Umbilical cord (tissue), 2 donors: Measurements from ENCODE around the gene SLC25A44. TPM values are rescaled to one million over a fixed set of nuclear protein-coding genes. Genes with fewer than 3 reads are reported as not detected.
"Not testable (repeated sequence)": the region's sequence is repeated elsewhere in the genome, so short reads cannot be mapped to it uniquely, and the experiment has no call there.

Experiments
- DNase-seq: peaks from one replicate; pipeline ENCODE4 v3.0.0-alpha.2; 2015; ENCODE audit warnings: low spot score
- total RNA-seq: library from RNA; depleted of rRNA; stranded (reverse); fragments of >200 nt; gene quantifications from one replicate; pipeline ENCODE4 v1.2.3, GENCODE V29; 2014; ENCODE audit warnings: low replicate concordance; ENCODE audit not compliant: insufficient read depth

The SLC25A44 gene
- total RNA-seq, 1 donor from 2014 or later = 3.9 TPM

DNA sequence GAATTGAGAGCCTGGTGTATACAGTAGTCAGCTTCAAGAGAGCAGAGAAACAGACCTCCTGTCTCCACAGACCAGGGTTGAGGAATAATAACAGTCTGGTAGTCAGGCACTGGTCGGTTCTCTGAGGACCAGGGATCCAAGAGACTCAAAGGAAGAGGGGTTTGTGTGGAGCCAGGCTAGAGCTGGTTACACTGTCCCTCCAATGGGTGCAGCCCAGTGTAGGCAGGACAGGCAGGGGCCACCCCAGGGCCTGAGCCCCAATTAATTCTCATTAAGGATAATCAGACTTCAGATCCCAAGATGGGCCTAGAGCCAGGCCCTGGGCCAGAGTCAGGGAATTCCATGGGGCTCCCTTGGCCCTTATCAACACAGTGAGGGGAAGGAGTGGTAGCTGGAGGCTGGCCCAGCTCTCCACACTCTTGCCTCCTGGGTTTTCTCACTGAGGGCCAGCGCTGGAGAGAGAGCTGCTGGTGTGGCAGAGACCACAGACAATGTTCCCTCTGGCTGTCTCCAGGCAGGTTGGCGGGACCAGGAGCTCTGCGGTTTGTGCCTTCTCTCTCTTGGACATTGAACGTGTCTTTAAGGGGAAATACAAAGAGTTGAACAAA lies 31.4 kb upstream of the SLC25A44 start:
- peak; percentile 64 for DNase-seq

GRCh38 chr1:156163712-156164111 lies 30.2 kb upstream of the SLC25A44 start:
- no peak for DNase-seq

- DNase-seq = no peak
These were observed 29.6 kb upstream of the SLC25A44 start for GRCh38 chr1:156164125-156164831.

- no peak for DNase-seq
These were observed 28.8 kb upstream of the SLC25A44 start for GRCh38 chr1:156165083-156165482.

- DNase-seq = no peak
These were observed 26.4 kb upstream of the SLC25A44 start for GRCh38 chr1:156167536-156167935.

GRCh38 chr1:156172696-156173470 lies 21.0 kb upstream of the SLC25A44 start:
- no peak for DNase-seq

DNA sequence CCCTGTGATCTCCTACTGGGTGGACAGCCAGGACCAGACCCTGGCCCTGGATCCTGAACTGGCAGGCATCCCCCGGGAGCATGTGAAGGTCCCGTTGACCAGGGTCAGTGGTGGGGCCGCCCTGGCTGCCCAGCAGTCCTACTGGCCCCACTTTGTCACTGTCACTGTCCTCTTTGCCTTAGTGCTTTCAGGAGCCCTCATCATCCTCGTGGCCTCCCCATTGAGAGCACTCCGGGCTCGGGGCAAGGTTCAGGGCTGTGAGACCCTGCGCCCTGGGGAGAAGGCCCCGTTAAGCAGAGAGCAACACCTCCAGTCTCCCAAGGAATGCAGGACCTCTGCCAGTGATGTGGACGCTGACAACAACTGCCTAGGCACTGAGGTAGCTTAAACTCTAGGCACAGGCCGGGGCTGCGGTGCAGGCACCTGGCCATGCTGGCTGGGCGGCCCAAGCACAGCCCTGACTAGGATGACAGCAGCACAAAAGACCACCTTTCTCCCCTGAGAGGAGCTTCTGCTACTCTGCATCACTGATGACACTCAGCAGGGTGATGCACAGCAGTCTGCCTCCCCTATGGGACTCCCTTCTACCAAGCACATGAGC lies 17.2 kb upstream of the SLC25A44 start:
- no peak for DNase-seq

DNA sequence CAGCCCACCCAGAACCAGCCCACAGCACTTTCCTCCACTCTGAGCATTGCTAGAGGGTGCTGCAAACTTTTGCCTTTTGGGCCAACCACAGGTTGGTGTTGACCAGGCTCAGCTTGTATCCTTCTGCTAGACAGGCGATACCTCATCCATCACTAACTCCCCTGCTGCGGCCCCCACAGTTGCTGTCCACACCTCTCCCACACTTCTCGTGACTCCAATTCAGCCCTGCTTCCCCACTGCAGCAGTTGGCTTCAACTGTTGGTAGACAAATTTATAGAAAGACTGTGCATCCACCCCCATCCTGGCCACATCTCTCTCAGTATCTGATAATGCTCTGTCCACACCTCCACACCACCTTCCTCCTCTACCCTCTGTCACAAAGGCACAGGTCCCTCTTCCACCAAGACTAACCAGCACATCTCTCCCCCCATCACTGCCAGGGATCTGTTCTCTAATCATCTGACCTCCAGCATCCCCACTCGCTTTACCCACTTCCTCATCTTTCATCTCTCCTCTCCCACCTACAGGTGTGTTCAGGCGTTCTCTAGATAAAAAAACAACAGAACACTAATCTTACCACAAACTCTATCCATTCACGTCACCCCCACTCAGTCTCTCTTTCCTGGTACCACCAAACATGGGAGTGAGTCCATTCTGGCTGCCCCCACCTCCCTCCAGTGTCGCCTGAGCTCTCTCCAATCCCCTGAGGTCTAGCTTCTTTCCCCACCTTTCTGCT lies 15.8 kb upstream of the SLC25A44 start:
- no peak for DNase-seq

- no peak for DNase-seq
These were observed 13.4 kb upstream of the SLC25A44 start for GRCh38 chr1:156180471-156180870.

DNA sequence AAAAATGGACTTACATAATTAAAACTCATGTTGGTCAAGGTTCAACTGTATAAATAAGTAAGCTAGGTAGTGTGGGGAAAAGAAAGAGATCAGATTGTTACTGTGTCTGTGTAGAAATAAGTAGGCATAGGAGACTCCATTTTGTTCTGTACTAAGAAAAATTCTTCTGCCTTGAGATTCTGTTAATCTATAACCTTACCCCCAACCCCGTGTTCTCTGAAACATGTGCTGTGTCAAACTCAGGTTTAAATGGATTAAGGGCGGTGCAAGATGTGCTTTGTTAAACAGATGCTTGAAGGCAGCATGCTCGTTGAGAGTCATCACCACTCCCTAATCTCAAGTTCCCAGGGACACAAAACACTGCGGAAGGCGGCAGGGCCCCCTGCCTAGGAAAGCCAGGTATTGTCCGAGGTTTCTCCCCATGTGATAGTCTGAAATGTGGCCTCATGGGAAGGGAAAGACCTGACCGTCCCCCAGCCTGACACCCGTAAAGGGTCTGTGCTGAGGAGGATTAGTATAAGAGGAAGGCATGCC lies 12.4 kb upstream of the SLC25A44 start:
- not testable (repeated sequence) for DNase-seq

- not testable (repeated sequence) for DNase-seq
These were observed 11.7 kb upstream of the SLC25A44 start for GRCh38 chr1:156182010-156182779.

- DNase-seq = not testable (repeated sequence)
These were observed 7.3 kb upstream of the SLC25A44 start for GRCh38 chr1:156186347-156187177.

GRCh38 chr1:156190265-156190664 lies 3.6 kb upstream of the SLC25A44 start:
- DNase-seq = not testable (repeated sequence)

DNA sequence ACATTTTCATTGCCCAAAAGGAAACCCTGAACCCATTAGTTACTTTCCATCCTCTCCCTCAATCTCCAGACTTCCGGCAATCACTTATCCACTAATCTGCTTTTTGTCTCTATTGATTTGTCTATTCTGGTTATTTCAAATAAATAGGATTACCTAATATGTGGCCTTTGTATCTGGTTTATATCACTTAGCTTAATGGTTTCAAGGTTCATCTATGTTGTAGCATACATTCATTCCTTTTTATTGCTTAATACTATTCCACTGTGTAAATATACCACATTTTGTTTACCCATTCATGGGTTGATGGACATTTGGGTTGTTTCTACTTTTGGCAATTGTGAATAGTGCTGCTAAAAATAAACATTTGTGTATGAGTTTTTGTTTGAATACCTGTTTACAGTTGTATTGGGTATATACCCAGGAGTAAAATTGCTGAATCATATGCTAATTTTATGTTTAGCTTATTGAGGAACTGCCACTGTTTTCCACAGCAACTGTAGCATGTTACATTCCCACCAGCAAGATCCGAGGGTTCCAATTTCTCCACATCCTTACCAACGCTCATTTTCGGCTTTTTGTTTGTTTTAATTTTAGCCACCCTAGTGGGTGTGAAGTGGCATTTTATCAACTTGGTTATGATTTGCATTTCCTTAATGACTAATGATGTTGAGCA lies 2.5 kb upstream of the SLC25A44 start:
- DNase-seq = no peak

- no peak for DNase-seq
These were observed 756 bp upstream of the SLC25A44 start for GRCh38 chr1:156193208-156193487.

- DNase-seq = no peak
These were observed 372 bp downstream of the SLC25A44 start for GRCh38 chr1:156194300-156194652.

DNA sequence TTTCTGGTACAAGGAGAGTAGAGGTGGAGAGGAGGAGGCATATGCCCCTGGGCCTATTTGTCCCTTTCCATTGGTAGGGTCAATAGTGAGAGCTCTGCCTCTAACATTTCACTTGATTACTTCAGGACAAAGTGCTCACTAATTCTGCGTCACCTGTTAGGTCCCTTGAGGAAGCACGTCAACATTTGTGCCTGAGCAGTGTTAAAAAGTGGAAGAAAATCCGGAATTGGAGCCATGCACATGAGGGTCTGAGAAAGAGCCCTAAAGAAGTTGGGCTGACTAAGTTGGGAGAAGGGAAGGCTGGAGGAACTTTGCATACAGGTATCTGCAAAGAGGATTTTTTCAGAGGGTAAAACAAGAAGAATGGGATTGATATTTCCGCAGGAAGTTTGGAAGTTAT lies 1.9 kb downstream of the SLC25A44 start:
- no peak for DNase-seq

GRCh38 chr1:156196445-156196844 lies 2.5 kb downstream of the SLC25A44 start:
- no peak for DNase-seq

DNA sequence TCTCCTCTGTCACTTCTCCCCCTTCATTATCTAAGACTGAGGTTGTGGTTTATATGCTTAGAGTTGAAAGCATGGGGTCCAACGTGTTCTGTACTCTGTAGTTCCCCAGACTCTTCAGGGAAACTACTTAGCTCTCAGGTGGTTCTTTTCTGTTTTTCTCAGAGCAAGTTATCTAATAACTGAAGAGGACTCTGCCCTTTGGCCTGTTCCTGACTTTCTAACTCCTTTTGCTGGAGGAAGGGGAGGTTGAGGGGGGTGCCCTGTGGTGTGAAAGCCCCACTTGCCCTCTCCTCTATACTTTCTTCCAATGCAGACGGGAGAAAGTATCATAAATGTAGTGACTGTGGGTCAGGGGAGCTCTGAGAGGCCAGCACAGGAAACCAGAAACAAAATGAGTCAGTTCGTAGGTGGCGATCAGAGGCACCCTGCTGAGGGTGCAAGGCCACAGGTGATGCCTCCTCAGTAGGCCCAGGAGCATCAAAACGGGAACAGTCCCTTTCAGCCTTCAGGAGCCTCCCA lies 5.0 kb downstream of the SLC25A44 start:
- DNase-seq = no peak
